Activated CD8-positive, alpha-beta memory T cell treated with anti-CD3 and anti-CD28 coated beads for 1 hour (primary cell): ENCODE measurements around the gene MEDAG.

Source experiments
- DNase-seq, 2 donors: peaks; one replicate each; pipeline ENCODE4 v3.0.0-alpha.2; 2020; ENCODE audit warnings: low read depth in 1 of 2; ENCODE audit errors: extremely low read depth in 1 of 2

Gene MEDAG

GRCh38 chr13:30872685-30873461, 33.2 kb upstream of the MEDAG start:
- no peak for DNase-seq

- no peak for DNase-seq
These were observed 32.6 kb upstream of the MEDAG start for GRCh38 chr13:30873499-30873898.

GRCh38 chr13:30874111-30874510, 32.0 kb upstream of the MEDAG start:
- no peak for DNase-seq

- no peak for DNase-seq
These were observed 31.5 kb upstream of the MEDAG start for GRCh38 chr13:30874561-30874960.

- DNase-seq: no peak
These were observed 28.7 kb upstream of the MEDAG start for GRCh38 chr13:30877335-30877734.

GRCh38 chr13:30880151-30880855, 25.8 kb upstream of the MEDAG start:
- DNase-seq: no peak

GRCh38 chr13:30880856-30881155, 25.3 kb upstream of the MEDAG start:
- no peak for DNase-seq

GRCh38 chr13:30881191-30881651, 24.9 kb upstream of the MEDAG start:
- no peak for DNase-seq

- DNase-seq: no peak
These were observed 23.8 kb upstream of the MEDAG start for GRCh38 chr13:30882026-30882850.

GRCh38 chr13:30882996-30883766, 22.9 kb upstream of the MEDAG start:
- no peak for DNase-seq

- DNase-seq: no peak
These were observed 21.5 kb upstream of the MEDAG start for GRCh38 chr13:30884543-30884942.

- no peak for DNase-seq
These were observed 16.8 kb upstream of the MEDAG start for GRCh38 chr13:30889196-30889690.

GRCh38 chr13:30892966-30893365, 13.1 kb upstream of the MEDAG start:
- no peak for DNase-seq

GRCh38 chr13:30895773-30896172, 10.3 kb upstream of the MEDAG start:
- DNase-seq: no peak

- no peak for DNase-seq
These were observed 8.0 kb upstream of the MEDAG start for GRCh38 chr13:30898070-30898469.

GRCh38 chr13:30898678-30899241, 7.3 kb upstream of the MEDAG start:
- no peak for DNase-seq

- no peak for DNase-seq
These were observed 5.6 kb upstream of the MEDAG start for GRCh38 chr13:30900436-30900835.

GRCh38 chr13:30900952-30901749, 4.9 kb upstream of the MEDAG start:
- no peak for DNase-seq

GRCh38 chr13:30904043-30904442, 2.0 kb upstream of the MEDAG start:
- DNase-seq: no peak
